IPS-18a (cell line): ENCODE data around the gene DYNLRB1.

Experiments
- H3K27ac ChIP-seq: one replicate; pipeline ENCODE4 v1.5.1; 2013; ENCODE audit warnings: low read length
- H3K27me3 ChIP-seq: one replicate; pipeline ENCODE4 v1.6.1; 2013; ENCODE audit warnings: mild to moderate bottlenecking, low read length; ENCODE audit not compliant: control insufficient read depth, insufficient read depth
- H3K36me3 ChIP-seq: one replicate; pipeline ENCODE4 v1.6.1; 2013; ENCODE audit warnings: low read depth, low read length; ENCODE audit not compliant: control insufficient read depth
- H3K4me1 ChIP-seq: one replicate; pipeline ENCODE4 v1.6.1; 2013; ENCODE audit warnings: low read depth, low read length; ENCODE audit not compliant: control insufficient read depth
- H3K4me3 ChIP-seq: one replicate; pipeline ENCODE4 v1.5.1; 2013; ENCODE audit warnings: low read length
- H3K9ac ChIP-seq: one replicate; pipeline ENCODE4 v1.6.1; 2013; ENCODE audit warnings: mild to moderate bottlenecking, low read length, moderate library complexity
- H3K9me3 ChIP-seq: one replicate; pipeline ENCODE4 v1.6.1; 2013; ENCODE audit warnings: low read depth, low read length; ENCODE audit not compliant: control insufficient read depth

Gene DYNLRB1

GRCh38 chr20:34586488-34587163 lies 70.4 kb downstream of the DYNLRB1 start:
- no peaks in the 10 kb centered on the region for H3K4me1 ChIP-seq
- no peaks in the 10 kb centered on the region for H3K27me3 ChIP-seq
- H3K9ac ChIP-seq, result no peak overlapping the region
- no peak overlapping the region for H3K4me3 ChIP-seq
- no peak overlapping the region for H3K27ac ChIP-seq
- peaks cover 5% of the 10 kb centered on the region for H3K36me3 ChIP-seq
- H3K9me3 ChIP-seq, result no peaks in the 10 kb centered on the region
